GM23338 (cell line): ENCODE data around the gene ZBED3. TPM values are rescaled to one million over a fixed set of nuclear protein-coding genes. Genes with fewer than 3 reads are reported as not detected.

Experiments
- ATAC-seq: fragments of 200-7000 bp; cut with Tn5 transposase; 3 replicates; pipeline ENCODE4 v1.9.1; 2020
- DNase-seq: peaks from one replicate; pipeline ENCODE4 v3.0.0-alpha.2; 2015; ENCODE audit warnings: low spot score
- H2AFZ ChIP-seq: fragments of 200-600 bp; sonication (generic); 2 replicates; pipeline ENCODE4 v1.8.0; 2016; ENCODE audit warnings: antibody characterized with exemption, mild to moderate bottlenecking, moderate library complexity
- H3F3A ChIP-seq: fragments of 200-600 bp; sonication (generic); replicated peaks from 2 replicates; pipeline ENCODE4 v1.8.0; 2017; ENCODE audit warnings: antibody characterized with exemption, mixed run types, low read depth
- H3K27ac ChIP-seq: fragments of 200-600 bp; sonication (generic); 2 replicates; pipeline ENCODE4 v1.6.1; 2016; ENCODE audit warnings: low read depth
- H3K27me3 ChIP-seq: fragments of 200-600 bp; sonication (generic); 2 replicates; pipeline ENCODE4 v1.8.0; 2016; ENCODE audit warnings: mild to moderate bottlenecking, mixed run types, moderate library complexity; ENCODE audit not compliant: insufficient read depth
- H3K36me3 ChIP-seq: fragments of 200-600 bp; sonication (generic); 2 replicates; pipeline ENCODE4 v1.8.0; 2016; ENCODE audit warnings: mild to moderate bottlenecking; ENCODE audit not compliant: insufficient read depth
- H3K4me1 ChIP-seq: fragments of 200-600 bp; sonication (generic); 2 replicates; pipeline ENCODE4 v1.8.0; 2016; ENCODE audit warnings: mild to moderate bottlenecking, moderate library complexity; ENCODE audit not compliant: insufficient read depth
- H3K4me2 ChIP-seq: fragments of 200-600 bp; sonication (generic); 2 replicates; pipeline ENCODE4 v1.7.1; 2017; ENCODE audit warnings: mixed run types
- H3K4me3 ChIP-seq: fragments of 200-600 bp; sonication (generic); 2 replicates; pipeline ENCODE4 v1.6.1; 2016; ENCODE audit warnings: mixed run types
- H3K79me2 ChIP-seq: fragments of 200-600 bp; sonication (generic); replicated peaks from 2 replicates; pipeline ENCODE4 v1.8.0; 2017; ENCODE audit warnings: mild to moderate bottlenecking; ENCODE audit not compliant: insufficient read depth
- H3K9me2 ChIP-seq: fragments of 200-600 bp; sonication (generic); 2 replicates; pipeline ENCODE4 v1.8.0; 2017; ENCODE audit not compliant: insufficient read depth
- H4K20me1 ChIP-seq: fragments of 200-600 bp; sonication (generic); replicated peaks from 2 replicates; pipeline ENCODE4 v1.8.0; 2017; ENCODE audit warnings: mild to moderate bottlenecking; ENCODE audit not compliant: insufficient read depth
- H3K27ac Mint-ChIP-seq: 2 replicates; pipeline ENCODE4 v1.8.0; 2020; ENCODE audit warnings: inconsistent platforms, mild to moderate bottlenecking, moderate library complexity, mixed read lengths
- H3K27me3 Mint-ChIP-seq: 3 replicates; pipeline ENCODE4 v1.8.0; 2022; ENCODE audit warnings: low read depth, mild to moderate bottlenecking, moderate library complexity, mixed read lengths, inconsistent platforms; ENCODE audit not compliant: insufficient read depth, poor library complexity
- H3K36me3 Mint-ChIP-seq: 3 replicates; pipeline ENCODE4 v1.8.0; 2021; ENCODE audit warnings: low read depth, mild to moderate bottlenecking, inconsistent platforms, moderate library complexity, mixed read lengths
- H3K4me1 Mint-ChIP-seq: 3 replicates; pipeline ENCODE4 v1.8.0; 2020; ENCODE audit warnings: mild to moderate bottlenecking, inconsistent platforms, mixed read lengths
- H3K4me3 Mint-ChIP-seq: 3 replicates; pipeline ENCODE4 v1.8.0; 2021; ENCODE audit warnings: moderate library complexity, mild to moderate bottlenecking, inconsistent platforms, mixed read lengths
- H3K9me3 Mint-ChIP-seq: 3 replicates; pipeline ENCODE4 v1.8.0; 2020; ENCODE audit warnings: moderate library complexity, mild to moderate bottlenecking, inconsistent platforms, mixed read lengths
- CREB1 ChIP-seq: fragments of 250-450 bp; sonication (Bioruptor Pico); IDR thresholded peaks from 2 replicates; pipeline ENCODE4 v1.5.0; 2020; ENCODE audit warnings: low read depth, mild to moderate bottlenecking, moderate library complexity
- CTCF ChIP-seq, 2 experiments: fragments of 200-600 bp in 1 of 2; sonication (generic) in 1 of 2; conservative IDR thresholded peaks; 2 replicates each; pipeline versions ENCODE4 v1.5.1 to v1.6.1; 2016 to 2017; ENCODE audit warnings: antibody characterized with exemption in 2 of 2, low read depth in 2 of 2, mild to moderate bottlenecking in 2 of 2, moderate library complexity in 1 of 2
- ETS1 ChIP-seq: IDR thresholded peaks from 2 replicates; pipeline ENCODE4 v1.6.1; 2016; ENCODE audit warnings: antibody characterized with exemption
- EZH2 ChIP-seq: fragments of 200-600 bp; sonication (generic); IDR thresholded peaks from one replicate; pipeline ENCODE4 v1.8.0; 2017; ENCODE audit warnings: antibody characterized with exemption, mild to moderate bottlenecking, low read depth; ENCODE audit not compliant: unreplicated experiment
- EZH2phosphoT487 ChIP-seq: fragments of 200-600 bp; sonication (generic); IDR thresholded peaks from one replicate; pipeline ENCODE4 v1.8.1; 2018; ENCODE audit warnings: antibody characterized with exemption; ENCODE audit not compliant: unreplicated experiment
- JUNB ChIP-seq: IDR thresholded peaks from one replicate; pipeline ENCODE4 v1.6.1; 2016; ENCODE audit warnings: antibody characterized with exemption; ENCODE audit not compliant: unreplicated experiment
- NANOG ChIP-seq: IDR thresholded peaks from 2 replicates; pipeline ENCODE4 v1.6.1; 2016; ENCODE audit warnings: antibody characterized with exemption, borderline replicate concordance
- REST ChIP-seq: IDR thresholded peaks from one replicate; pipeline ENCODE4 v1.6.1; 2018; ENCODE audit warnings: antibody characterized with exemption; ENCODE audit not compliant: unreplicated experiment
- STAT1 ChIP-seq: IDR thresholded peaks from one replicate; pipeline ENCODE4 v1.6.1; 2016; ENCODE audit warnings: antibody characterized with exemption; ENCODE audit not compliant: unreplicated experiment
- ZNF114 ChIP-seq: fragments of 250-450 bp; sonication (Bioruptor Pico); IDR thresholded peaks from 2 replicates; pipeline ENCODE4 v1.5.0; 2020; ENCODE audit warnings: mild to moderate bottlenecking, moderate library complexity
- ZNF331 ChIP-seq: fragments of 250-450 bp; sonication (Bioruptor Pico); IDR thresholded peaks from 2 replicates; pipeline ENCODE4 v1.5.0; 2020; ENCODE audit warnings: low read depth, mild to moderate bottlenecking, moderate library complexity
- polyA plus RNA-seq: library from polyadenylated mRNA; unstranded; fragments of >200 nt; fragmentation: Nextera tagmentation; extraction: Ambion mirVana; gene quantifications from 2 replicates; pipeline ENCODE4 v1.2.1, GENCODE V29; 2016
- total RNA-seq: library from RNA; depleted of rRNA; stranded (reverse); fragments of >200 nt; shearing (Covaris generic); gene quantifications from 2 replicates; pipeline ENCODE4 v1.2.3, GENCODE V29; 2014

Gene ZBED3
- total and polyA plus RNA-seq, 2 experiments from 2014 or later: 4.2 to 9.3 TPM

GRCh38 chr5:77087484-77088261, 588 bp upstream of the ZBED3 start (continued):
- TF ChIP-seq CREB1 (CRISPR knock-in tag): no peak

- Histone ChIP-seq H3K4me2 (peak overlapping the region; percentile 76), H3K4me1 (peaks cover 12% of the 10 kb centered on the region), H3K36me3 (0 out of 2 replicates have a peak, but pooled peaks cover 3% of the 10 kb centered on the region), H3F3A (no peaks in the 10 kb centered on the region), H3K27me3 (no peaks in the 10 kb centered on the region), H3K79me2 (peaks cover 4% of the 10 kb centered on the region; the same call in 1 of the 2 replicates), H4K20me1 (no peaks in the 10 kb centered on the region), H2AFZ (no peak overlapping the region), H3K9me2 (no peaks in the 10 kb centered on the region), H3K4me3 (peak overlapping the region; percentile 83), H3K27ac (peak overlapping the region; percentile 52)
- Mint-ChIP-seq H3K36me3 (peaks cover 69% of the 10 kb centered on the region), H3K4me3 (peak overlapping the region; percentile 93), H3K27me3 (peaks cover 14% of the 10 kb centered on the region), H3K9me3 (peaks cover 14% of the 10 kb centered on the region; the same call in 2 of the 3 replicates), H3K4me1 (peaks cover 22% of the 10 kb centered on the region), H3K27ac (peak overlapping the region; percentile 99)
- TF ChIP-seq CTCF (conservative IDR thresholded peaks at IDR 0.05; ENCODE audit: low read depth in 2 of 2): no peak
- no peak for TF ChIP-seq EZH2
- TF ChIP-seq CREB1 (CRISPR knock-in tag): no peak
- no peak for TF ChIP-seq ETS1
- TF ChIP-seq JUNB: no peak
- no peak for TF ChIP-seq ZNF114 (CRISPR knock-in tag)
- no peak for ATAC-seq
- DNase-seq: peak; percentile 87
Observed at GRCh38 chr5:77086368-77086688, 757 bp downstream of the ZBED3 start.

GRCh38 chr5:77083088-77083487, 4.0 kb downstream of the ZBED3 start:
- H2AFZ ChIP-seq: no peak overlapping the region
- H3K27me3 ChIP-seq: no peaks in the 10 kb centered on the region
- Mint-ChIP-seq H3K27ac (no peak overlapping the region), H3K4me1 (peaks cover 20% of the 10 kb centered on the region), H3K9me3 (no peaks in the 10 kb centered on the region; the same call in 2 of the 3 replicates), H3K36me3 (peaks cover 43% of the 10 kb centered on the region), H3K4me3 (no peak overlapping the region), H3K27me3 (peaks cover 14% of the 10 kb centered on the region)
- H3K4me1 ChIP-seq: peaks cover 13% of the 10 kb centered on the region
- no peak overlapping the region for H3K4me3 ChIP-seq
- no peaks in the 10 kb centered on the region for H3F3A ChIP-seq
- H3K4me2 ChIP-seq: no peak overlapping the region
- no peak overlapping the region for H3K27ac ChIP-seq
- peaks cover 15% of the 10 kb centered on the region; the same call in 1 of the 2 replicates for H3K79me2 ChIP-seq
- no peaks in the 10 kb centered on the region for H3K9me2 ChIP-seq
- DNase-seq (no peak), ATAC-seq (no peak)
- H4K20me1 ChIP-seq: no peaks in the 10 kb centered on the region
- H3K36me3 ChIP-seq: no peaks in the 10 kb centered on the region
- TF ChIP-seq EZH2 (no peak), NANOG (no peak), CTCF (conservative IDR thresholded peaks at IDR 0.05; ENCODE audit: low read depth in 2 of 2) (no peak), ZNF114 (CRISPR knock-in tag) (no peak), ZNF331 (CRISPR knock-in tag) (no peak), REST (no peak), CREB1 (CRISPR knock-in tag) (no peak), ETS1 (no peak), STAT1 (no peak), EZH2phosphoT487 (no peak)
